Liver (tissue), 9 donors: Measurements from ENCODE around the gene TNN. TPM values are rescaled to one million over a fixed set of nuclear protein-coding genes. Genes with fewer than 3 reads are reported as not detected.

ENCODE experiments used
- DNase-seq: peaks from one replicate; pipeline ENCODE4 v3.0.0-alpha.2; 2017; ENCODE audit warnings: low spot score
- H3K27ac ChIP-seq, 2 donors: one replicate each; pipeline ENCODE4 v1.7.0; 2013; ENCODE audit warnings: inconsistent platforms in 2 of 2, low read length in 2 of 2, control low read depth in 1 of 2, low read depth in 1 of 2, mild to moderate bottlenecking in 1 of 2
- H3K27me3 ChIP-seq, 4 donors: one replicate each; pipeline versions ENCODE4 v1.6.1 to v1.7.0; 2013; ENCODE audit warnings: low read length in 3 of 4, inconsistent platforms in 1 of 4, mild to moderate bottlenecking in 1 of 4, moderate library complexity in 1 of 4; ENCODE audit not compliant: control insufficient read depth in 4 of 4, insufficient read depth in 4 of 4
- H3K36me3 ChIP-seq, 4 donors: one replicate each; pipeline versions ENCODE4 v1.6.1 to v1.7.0; 2013; ENCODE audit warnings: low read length in 3 of 4, mild to moderate bottlenecking in 3 of 4, low read depth in 1 of 4, moderate library complexity in 1 of 4; ENCODE audit not compliant: control insufficient read depth in 4 of 4, insufficient read depth in 3 of 4
- H3K4me1 ChIP-seq, 4 donors: one replicate each; pipeline versions ENCODE4 v1.6.1 to v1.7.0; 2013; ENCODE audit warnings: low read length in 3 of 4, mild to moderate bottlenecking in 3 of 4, moderate library complexity in 1 of 4; ENCODE audit not compliant: control insufficient read depth in 4 of 4, insufficient read depth in 4 of 4
- H3K4me3 ChIP-seq, 3 donors: one replicate each; pipeline versions ENCODE4 v1.6.1 to v1.7.0; 2013; ENCODE audit warnings: low read length in 3 of 3, control low read depth in 1 of 3, low read depth in 1 of 3, mild to moderate bottlenecking in 1 of 3
- H3K9ac ChIP-seq, 2 donors: one replicate each; pipeline ENCODE4 v1.7.0; 2013; ENCODE audit warnings: low read length in 2 of 2, mild to moderate bottlenecking in 2 of 2, moderate library complexity in 2 of 2, control low read depth in 1 of 2, low read depth in 1 of 2
- H3K9me3 ChIP-seq, 4 donors: one replicate each; pipeline versions ENCODE4 v1.6.1 to v1.7.0; 2013; ENCODE audit warnings: low read length in 3 of 4; ENCODE audit not compliant: control insufficient read depth in 4 of 4
- ATF3 ChIP-seq: IDR thresholded peaks from 2 replicates; pipeline ENCODE4 v1.6.1; 2016; ENCODE audit warnings: antibody characterized with exemption
- CTCF ChIP-seq: fragments of 150-350 bp; IDR thresholded peaks from 2 replicates; pipeline ENCODE4 v1.5.1; 2017; ENCODE audit warnings: improper control_type of control experiment, low read depth, low read length; ENCODE audit not compliant: missing input control
- EGR1 ChIP-seq, 2 donors: IDR thresholded peaks; 2 replicates each; pipeline ENCODE4 v1.6.1; 2016 to 2018; ENCODE audit warnings: antibody characterized with exemption in 2 of 2, low read depth in 2 of 2
- FOXA1 ChIP-seq: IDR thresholded peaks from 2 replicates; pipeline ENCODE4 v1.6.1; 2016; ENCODE audit warnings: antibody characterized with exemption
- FOXA2 ChIP-seq: IDR thresholded peaks from 2 replicates; pipeline ENCODE4 v1.6.1; 2016; ENCODE audit warnings: antibody characterized with exemption
- GABPA ChIP-seq, 2 donors: IDR thresholded peaks in 1 of 2; conservative IDR thresholded peaks in 1 of 2; 2 replicates each; pipeline ENCODE4 v1.6.1; 2016; ENCODE audit warnings: antibody characterized with exemption in 2 of 2, mild to moderate bottlenecking in 1 of 2, moderate library complexity in 1 of 2
- HNF4A ChIP-seq, 2 donors: conservative IDR thresholded peaks; 2 replicates each; pipeline ENCODE4 v1.6.1; 2016; ENCODE audit warnings: antibody characterized with exemption in 2 of 2, mild to moderate bottlenecking in 2 of 2
- HNF4G ChIP-seq: IDR thresholded peaks from 2 replicates; pipeline ENCODE4 v1.6.1; 2016; ENCODE audit warnings: antibody characterized with exemption
- JUND ChIP-seq, 2 donors: IDR thresholded peaks; 2 replicates each; pipeline ENCODE4 v1.6.1; 2016; ENCODE audit warnings: antibody characterized with exemption in 2 of 2
- MAX ChIP-seq: IDR thresholded peaks from 2 replicates; pipeline ENCODE4 v1.6.1; 2016; ENCODE audit warnings: antibody characterized with exemption
- NR2F2 ChIP-seq: IDR thresholded peaks from 2 replicates; pipeline ENCODE4 v1.6.1; 2016; ENCODE audit warnings: antibody characterized with exemption
- RAD21 ChIP-seq, 2 donors: IDR thresholded peaks; 2 replicates each; pipeline ENCODE4 v1.6.1; 2016; ENCODE audit warnings: antibody characterized with exemption in 2 of 2, mild to moderate bottlenecking in 2 of 2
- REST ChIP-seq: IDR thresholded peaks from 2 replicates; pipeline ENCODE4 v1.6.1; 2016; ENCODE audit warnings: antibody characterized with exemption, mild to moderate bottlenecking
- RXRA ChIP-seq, 2 donors: IDR thresholded peaks; 2 replicates each; pipeline ENCODE4 v1.6.1; 2017 to 2018; ENCODE audit warnings: antibody characterized with exemption in 2 of 2, mild to moderate bottlenecking in 1 of 2
- SP1 ChIP-seq: IDR thresholded peaks from 2 replicates; pipeline ENCODE4 v1.6.1; 2018; ENCODE audit warnings: antibody characterized with exemption, mild to moderate bottlenecking
- TAF1 ChIP-seq: conservative IDR thresholded peaks from 2 replicates; pipeline ENCODE4 v1.6.1; 2016; ENCODE audit warnings: antibody characterized with exemption, mild to moderate bottlenecking
- YY1 ChIP-seq: IDR thresholded peaks from 2 replicates; pipeline ENCODE4 v1.6.1; 2016; ENCODE audit warnings: antibody characterized with exemption, mild to moderate bottlenecking
- ZBTB33 ChIP-seq: IDR thresholded peaks from 2 replicates; pipeline ENCODE4 v1.6.1; 2016; ENCODE audit warnings: antibody characterized with exemption
- WGBS: extraction: QIAGEN DNeasy Blood & Tissue Kit; methylation state at CpG from one replicate; pipeline ENCODE4 v1.1.7; 2013; 5-methylcytosine and 5-hydroxymethylcytosine counted together
- polyA plus RNA-seq, 2 donors: library from polyadenylated mRNA; stranded (reverse) in 1 of 2; unstranded in 1 of 2; fragments of 200-250 nt in 1 of 2; fragments of >200 nt in 1 of 2; fragmentation: Nextera tagmentation in 1 of 2; extraction: Ambion mirVana in 1 of 2; gene quantifications; one replicate each; pipeline versions ENCODE4 v1.2.1 to v1.2.3, GENCODE V29; 2013 to 2015
- total RNA-seq, 2 donors: library from RNA; depleted of rRNA; stranded (reverse); fragments of >200 nt; gene quantifications; one replicate each; pipeline ENCODE4 v1.2.3, GENCODE V29; 2014
- donor health status: healthy.
- donor health status: healthy.
- donor health status: healthy.
- donor health status: healthy.
- donor health status: healthy.

TNN gene
- total and polyA plus RNA-seq, 4 donors, result 0.11 to 1.8 (median 0.80) TPM

- Histone ChIP-seq H3K36me3 (no peaks in the 10 kb centered on the region), H3K4me3 (no peak overlapping the region), H3K9ac (no peak overlapping the region), H3K27me3 (no peaks in the 10 kb centered on the region), H3K27ac (no peak overlapping the region), H3K9me3 (no peaks in the 10 kb centered on the region), H3K4me1 (no peaks in the 10 kb centered on the region)
- no peak for DNase-seq
- 62% methylated on average over 4 of the region's 4 CpGs for WGBS
- TF ChIP-seq HNF4G, result no peak
- no peak for TF ChIP-seq HNF4A (conservative IDR thresholded peaks at IDR 0.05)
- TF ChIP-seq RXRA (IDR thresholded peaks at IDR 0.05), result no peak
- no peak for TF ChIP-seq CTCF
- no peak for TF ChIP-seq EGR1 (IDR thresholded peaks at IDR 0.05; ENCODE audit: low read depth in 2 of 2)
- no peak for TF ChIP-seq JUND (IDR thresholded peaks at IDR 0.05)
- no peak for TF ChIP-seq TAF1
- no peak for TF ChIP-seq SP1
- TF ChIP-seq GABPA (IDR thresholded peaks at IDR 0.05 in 1 of 2, conservative IDR thresholded peaks at IDR 0.05 in 1 of 2), result no peak
- TF ChIP-seq NR2F2, result no peak
- TF ChIP-seq FOXA1, result no peak
- no peak for TF ChIP-seq REST
- TF ChIP-seq RAD21 (IDR thresholded peaks at IDR 0.05), result no peak
- no peak for TF ChIP-seq ATF3
- no peak for TF ChIP-seq MAX
- no peak for TF ChIP-seq FOXA2
- TF ChIP-seq ZBTB33, result no peak
- no peak for TF ChIP-seq YY1
Measured at GRCh38 chr1:175040324-175040879, 27.2 kb upstream of the TNN start.
